Bronchial epithelial cell (primary cell): ENCODE results near the gene ANKRD44. TPM values are rescaled to one million over a fixed set of nuclear protein-coding genes. Genes with fewer than 3 reads are reported as not detected.

Source experiments
- DNase-seq: peaks from one replicate; pipeline ENCODE4 v3.0.0-alpha.2; 2010; ENCODE audit warnings: low read depth
- FAIRE-seq: peaks from 2 replicates; lab custom pipeline; 2011; peaks lifted over from hg19 to GRCh38; lab: Jason Lieb, UNC
- H3K27me3 ChIP-seq: 2 replicates; pipeline ENCODE4 v1.5.1; 2011; ENCODE audit warnings: low read length; ENCODE audit not compliant: control insufficient read depth, insufficient read depth
- H3K36me3 ChIP-seq: 2 replicates; pipeline ENCODE4 v1.5.1; 2011; ENCODE audit warnings: low read length; ENCODE audit not compliant: control insufficient read depth, insufficient read depth
- H3K4me3 ChIP-seq: 2 replicates; pipeline ENCODE4 v1.5.1; 2011; ENCODE audit warnings: mild to moderate bottlenecking, low read depth, low read length, control low read depth
- total RNA-seq: library from RNA; depleted of rRNA; stranded (reverse); fragments of >200 nt; gene quantifications from 2 replicates; pipeline ENCODE4 v1.2.1, GENCODE V29; 2014
- TF ChIP-seq, protein P1 (sequence below): IDR thresholded peaks from 2 replicates; pipeline ENCODE4 v1.5.1; 2011; ENCODE audit warnings: mild to moderate bottlenecking, moderate library complexity, low read length, control low read depth, inconsistent platforms; ENCODE audit not compliant: insufficient read depth, severe bottlenecking

The ANKRD44 gene
- total RNA-seq, 1 donor from 2014 or later, result 0.26 TPM

GRCh38 chr2:197170208-197170607, 140.4 kb downstream of the ANKRD44 start:
- H3K36me3 ChIP-seq, result no peaks in the 10 kb centered on the region
- DNase-seq (peak; percentile 83), FAIRE-seq (no peak)
- no peaks in the 10 kb centered on the region for H3K27me3 ChIP-seq
- TF ChIP-seq, protein P1, sequence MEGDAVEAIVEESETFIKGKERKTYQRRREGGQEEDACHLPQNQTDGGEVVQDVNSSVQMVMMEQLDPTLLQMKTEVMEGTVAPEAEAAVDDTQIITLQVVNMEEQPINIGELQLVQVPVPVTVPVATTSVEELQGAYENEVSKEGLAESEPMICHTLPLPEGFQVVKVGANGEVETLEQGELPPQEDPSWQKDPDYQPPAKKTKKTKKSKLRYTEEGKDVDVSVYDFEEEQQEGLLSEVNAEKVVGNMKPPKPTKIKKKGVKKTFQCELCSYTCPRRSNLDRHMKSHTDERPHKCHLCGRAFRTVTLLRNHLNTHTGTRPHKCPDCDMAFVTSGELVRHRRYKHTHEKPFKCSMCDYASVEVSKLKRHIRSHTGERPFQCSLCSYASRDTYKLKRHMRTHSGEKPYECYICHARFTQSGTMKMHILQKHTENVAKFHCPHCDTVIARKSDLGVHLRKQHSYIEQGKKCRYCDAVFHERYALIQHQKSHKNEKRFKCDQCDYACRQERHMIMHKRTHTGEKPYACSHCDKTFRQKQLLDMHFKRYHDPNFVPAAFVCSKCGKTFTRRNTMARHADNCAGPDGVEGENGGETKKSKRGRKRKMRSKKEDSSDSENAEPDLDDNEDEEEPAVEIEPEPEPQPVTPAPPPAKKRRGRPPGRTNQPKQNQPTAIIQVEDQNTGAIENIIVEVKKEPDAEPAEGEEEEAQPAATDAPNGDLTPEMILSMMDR, result no peak
- no peak overlapping the region for H3K4me3 ChIP-seq

GRCh38 chr2:197168705-197169104, 141.9 kb downstream of the ANKRD44 start:
- DNase-seq (peak; percentile 47), FAIRE-seq (no peak)
- TF ChIP-seq, protein P1, result peak; percentile 82

GRCh38 chr2:197167608-197168314, 142.8 kb downstream of the ANKRD44 start:
- FAIRE-seq (no peak), DNase-seq (no peak)
- H3K27me3 ChIP-seq, result no peaks in the 10 kb centered on the region
- TF ChIP-seq, protein P1, result no peak
- no peaks in the 10 kb centered on the region for H3K36me3 ChIP-seq
- no peak overlapping the region for H3K4me3 ChIP-seq

More at GRCh38 chr2:197168705-197169104, 141.9 kb downstream of the ANKRD44 start:
- no peak overlapping the region for H3K4me3 ChIP-seq
- no peaks in the 10 kb centered on the region for H3K27me3 ChIP-seq
- H3K36me3 ChIP-seq, result no peaks in the 10 kb centered on the region

GRCh38 chr2:197165020-197165419, 145.6 kb downstream of the ANKRD44 start:
- H3K4me3 ChIP-seq, result no peak overlapping the region
- no peaks in the 10 kb centered on the region for H3K27me3 ChIP-seq
- FAIRE-seq (no peak), DNase-seq (no peak)
- TF ChIP-seq, protein P1, result no peak
- no peaks in the 10 kb centered on the region for H3K36me3 ChIP-seq

DNA sequence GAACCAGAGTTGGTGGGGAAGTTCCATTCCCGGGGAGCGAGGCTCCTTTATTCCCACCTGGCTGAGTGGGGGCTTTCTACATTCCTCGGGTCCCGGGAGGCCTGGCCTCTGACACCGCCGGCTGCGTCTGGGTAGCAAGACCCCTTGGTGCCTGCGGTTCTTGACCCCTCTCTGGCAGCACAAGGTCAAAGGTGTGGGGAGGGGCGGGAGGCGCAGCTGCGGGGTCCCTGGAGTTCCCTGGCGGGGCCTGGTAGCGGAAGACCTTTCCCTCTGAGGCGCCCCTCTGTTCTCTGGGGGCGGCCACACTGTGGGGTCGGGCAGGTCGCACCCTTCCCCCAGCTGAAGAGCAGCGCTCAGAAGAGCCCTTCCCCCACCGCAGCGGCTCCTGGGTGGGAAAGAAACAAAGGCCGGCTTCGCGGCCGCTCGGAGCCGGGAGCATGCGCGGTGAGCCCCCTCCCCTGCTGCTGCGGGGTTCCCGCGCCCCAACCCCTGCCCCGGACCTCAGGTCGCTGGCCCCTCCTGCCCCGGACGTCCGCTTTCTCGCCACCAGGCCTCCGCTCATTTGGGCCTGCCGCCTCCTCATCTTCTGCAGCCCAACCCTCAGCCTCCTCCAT, 146.3 kb downstream of the ANKRD44 start:
- FAIRE-seq, result no peak
- Histone ChIP-seq H3K36me3 (no peaks in the 10 kb centered on the region), H3K4me3 (no peak overlapping the region), H3K27me3 (no peaks in the 10 kb centered on the region)
- TF ChIP-seq, protein P1, result no peak
- no peak for DNase-seq

DNA sequence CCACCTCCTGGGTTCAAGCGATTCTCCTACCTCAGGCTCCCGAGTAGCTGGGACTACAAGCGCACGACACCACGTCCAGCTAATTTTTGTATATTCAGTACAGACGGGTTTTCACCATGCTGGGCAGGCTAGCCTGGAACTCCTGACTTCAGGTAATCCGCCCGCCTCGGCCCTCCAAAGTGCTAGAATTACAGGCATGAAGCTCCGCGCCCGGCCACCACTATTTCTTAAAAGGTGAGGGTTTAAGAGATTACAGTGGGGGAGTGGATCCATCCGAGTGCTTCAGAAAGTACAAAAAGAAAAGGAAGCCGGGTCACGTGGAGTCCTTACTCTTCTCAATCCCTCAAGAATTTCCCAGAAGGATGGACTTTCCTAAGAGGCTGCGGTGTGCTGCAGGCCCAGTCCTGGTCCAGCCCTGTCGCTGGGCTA, 146.9 kb downstream of the ANKRD44 start:
- TF ChIP-seq, protein P1, result no peak
- Histone ChIP-seq H3K4me3 (no peak overlapping the region), H3K27me3 (no peaks in the 10 kb centered on the region), H3K36me3 (no peaks in the 10 kb centered on the region)
- DNase-seq (no peak), FAIRE-seq (no peak)
